ENCODE measurements around the gene SESN3.

SESN3 gene

GRCh38 chr11:95153857-95154246 lies 77.2 kb downstream of the SESN3 start:
- Histone ChIP-seq H3K4me2 (ENCODE audit: low read length, poor library complexity, severe bottlenecking) (no peak overlapping the region), H2BK5ac (ENCODE audit: low read depth, low read length, poor library complexity, severe bottlenecking) (no peak overlapping the region), H3K9ac (ENCODE audit: low read length) (no peak overlapping the region), H3K14ac (ENCODE audit: low read length in 2 of 2) (no peak overlapping the region), H2AK5ac (ENCODE audit: low read length, severe bottlenecking) (no peak overlapping the region), H3K18ac (ENCODE audit: low read depth in 1 of 2, low read length in 2 of 2) (peak overlapping the region; percentile 4 to 38), H2BK120ac (ENCODE audit: low read depth, low read length) (no peak overlapping the region), H3K79me1 (replicated peaks; ENCODE audit: low read length, poor library complexity, severe bottlenecking) (no peaks in the 10 kb centered on the region), H2BK15ac (ENCODE audit: low read depth, poor library complexity, severe bottlenecking) (no peak overlapping the region), H3K4me1 (ENCODE audit: control insufficient read depth, insufficient read depth, low read depth, low read length) (peaks cover 17% of the 10 kb centered on the region), H4K91ac (ENCODE audit: low read length) (peak overlapping the region; percentile 23), H3K9me3 (ENCODE audit: control insufficient read depth, low read length) (no peaks in the 10 kb centered on the region), H3K4ac (ENCODE audit: low read depth in 1 of 2, low read length in 2 of 2) (no peak overlapping the region), H4K8ac (ENCODE audit: low read length) (peak overlapping the region; percentile 19), H3K36me3 (ENCODE audit: control insufficient read depth in 1 of 2, insufficient read depth in 2 of 2, low read depth in 1 of 2, low read length in 2 of 2) (no peaks in the 10 kb centered on the region), H3K23ac (ENCODE audit: low read length in 2 of 2) (no peak overlapping the region), H3K27ac (ENCODE audit: low read length, poor library complexity, severe bottlenecking) (no peak overlapping the region), H3K4me3 (ENCODE audit: insufficient read depth in 1 of 2, low read depth in 1 of 2, low read length in 2 of 2) (no peak overlapping the region), H2BK12ac (ENCODE audit: low read length in 2 of 2) (peak overlapping the region in 1 of 2 experiments; percentile 6), H3K27me3 (ENCODE audit: control insufficient read depth in 1 of 2, insufficient read depth in 1 of 2, low read length in 2 of 2) (no peaks in the 10 kb centered on the region), H2AFZ (ENCODE audit: low read depth, low read length) (no peak overlapping the region)
- WGBS, result no CpG with 5 or more reads among the region's 1 CpG
- no peak for DNase-seq

- Histone ChIP-seq H2AFZ (ENCODE audit: low read depth, low read length) (no peak overlapping the region), H3K9ac (ENCODE audit: low read length) (peak overlapping the region; percentile 34), H2BK5ac (ENCODE audit: low read depth, low read length, poor library complexity, severe bottlenecking) (no peak overlapping the region), H3K4me3 (ENCODE audit: insufficient read depth in 1 of 2, low read depth in 1 of 2, low read length in 2 of 2) (peak overlapping the region in 1 of 2 experiments; percentile 36), H4K91ac (ENCODE audit: low read length) (peak overlapping the region; percentile 23), H3K23ac (ENCODE audit: low read length in 2 of 2) (no peak overlapping the region), H3K27ac (ENCODE audit: low read length, poor library complexity, severe bottlenecking) (no peak overlapping the region), H3K18ac (ENCODE audit: low read depth in 1 of 2, low read length in 2 of 2) (peak overlapping the region; percentile 4 to 38), H3K4me1 (ENCODE audit: control insufficient read depth, insufficient read depth, low read depth, low read length) (peaks cover 19% of the 10 kb centered on the region), H2BK15ac (ENCODE audit: low read depth, poor library complexity, severe bottlenecking) (no peak overlapping the region), H3K4me2 (ENCODE audit: low read length, poor library complexity, severe bottlenecking) (no peak overlapping the region), H2AK5ac (ENCODE audit: low read length, severe bottlenecking) (no peak overlapping the region), H3K79me1 (replicated peaks; ENCODE audit: low read length, poor library complexity, severe bottlenecking) (no peaks in the 10 kb centered on the region), H3K4ac (ENCODE audit: low read depth in 1 of 2, low read length in 2 of 2) (no peak overlapping the region), H3K14ac (ENCODE audit: low read length in 2 of 2) (peak overlapping the region in 1 of 2 experiments; percentile 36), H4K8ac (ENCODE audit: low read length) (peak overlapping the region; percentile 19), H2BK120ac (ENCODE audit: low read depth, low read length) (no peak overlapping the region), H3K9me3 (ENCODE audit: control insufficient read depth, low read length) (no peaks in the 10 kb centered on the region), H2BK12ac (ENCODE audit: low read length in 2 of 2) (peak overlapping the region in 1 of 2 experiments; percentile 6), H3K27me3 (ENCODE audit: control insufficient read depth in 1 of 2, insufficient read depth in 1 of 2, low read length in 2 of 2) (no peaks in the 10 kb centered on the region), H3K36me3 (ENCODE audit: control insufficient read depth in 1 of 2, insufficient read depth in 2 of 2, low read depth in 1 of 2, low read length in 2 of 2) (no peaks in the 10 kb centered on the region)
- no peak for DNase-seq
- WGBS, result 82% methylated on average over 9 of the region's 10 CpGs
Measured at GRCh38 chr11:95152876-95153856, 77.8 kb downstream of the SESN3 start.

GRCh38 chr11:95150956-95151684 lies 79.9 kb downstream of the SESN3 start:
- DNase-seq, result peak; percentile 92
- no peak overlapping the region for H2BK5ac ChIP-seq (ENCODE audit: low read depth, low read length, poor library complexity, severe bottlenecking)
- H2AK5ac ChIP-seq (ENCODE audit: low read length, severe bottlenecking), result no peak overlapping the region
- peak overlapping the region; percentile 56 to 86 for H3K4me3 ChIP-seq (ENCODE audit: insufficient read depth in 1 of 2, low read depth in 1 of 2, low read length in 2 of 2)
- no peaks in the 10 kb centered on the region for H3K79me1 ChIP-seq (replicated peaks; ENCODE audit: low read length, poor library complexity, severe bottlenecking)
- WGBS, result 2% methylated on average over 54 of the region's 55 CpGs
- H3K9me3 ChIP-seq (ENCODE audit: control insufficient read depth, low read length), result no peaks in the 10 kb centered on the region
- H3K9ac ChIP-seq (ENCODE audit: low read length), result peak overlapping the region; percentile 91
- H3K23ac ChIP-seq (ENCODE audit: low read length in 2 of 2), result no peak overlapping the region
- H4K91ac ChIP-seq (ENCODE audit: low read length), result peak overlapping the region; percentile 85
- no peaks in the 10 kb centered on the region for H3K27me3 ChIP-seq (ENCODE audit: control insufficient read depth in 1 of 2, insufficient read depth in 1 of 2, low read length in 2 of 2)
- H4K8ac ChIP-seq (ENCODE audit: low read length), result peak overlapping the region; percentile 95
- no peaks in the 10 kb centered on the region for H3K36me3 ChIP-seq (ENCODE audit: control insufficient read depth in 1 of 2, insufficient read depth in 2 of 2, low read depth in 1 of 2, low read length in 2 of 2)
- H3K4ac ChIP-seq (ENCODE audit: low read depth in 1 of 2, low read length in 2 of 2), result peak overlapping the region; percentile 42 to 76
- H3K4me1 ChIP-seq (ENCODE audit: control insufficient read depth, insufficient read depth, low read depth, low read length), result peaks cover 20% of the 10 kb centered on the region
- H3K14ac ChIP-seq (ENCODE audit: low read length in 2 of 2), result peak overlapping the region in 1 of 2 experiments; percentile 77
- H2BK12ac ChIP-seq (ENCODE audit: low read length in 2 of 2), result peak overlapping the region in 1 of 2 experiments; percentile 70
- H3K4me2 ChIP-seq (ENCODE audit: low read length, poor library complexity, severe bottlenecking), result peak overlapping the region; percentile 91
- peak overlapping the region; percentile 36 for H2BK15ac ChIP-seq (ENCODE audit: low read depth, poor library complexity, severe bottlenecking)
- H3K27ac ChIP-seq (ENCODE audit: low read length, poor library complexity, severe bottlenecking), result peak overlapping the region; percentile 65
- H2AFZ ChIP-seq (ENCODE audit: low read depth, low read length), result peak overlapping the region; percentile 33
- H3K18ac ChIP-seq (ENCODE audit: low read depth in 1 of 2, low read length in 2 of 2), result peak overlapping the region; percentile 78 to 85
- peak overlapping the region; percentile 75 for H2BK120ac ChIP-seq (ENCODE audit: low read depth, low read length)
